GM21515 (cell line): ENCODE data around the gene PALLD.

Source experiments
- ATAC-seq: cut with Tn5 transposase; IDR thresholded peaks from one replicate; pipeline ENCODE4 v1.9.1; 2021; ENCODE audit not compliant: unreplicated experiment

PALLD gene

GRCh38 chr4:168522829-168523489 is 26.1 kb downstream of the PALLD start:
- ATAC-seq, result no peak

GRCh38 chr4:168524006-168524405 is 27.2 kb downstream of the PALLD start:
- ATAC-seq, result no peak

GRCh38 chr4:168524897-168525296 is 28.0 kb downstream of the PALLD start:
- ATAC-seq, result no peak

- no peak for ATAC-seq
Observed at GRCh38 chr4:168527560-168527959, 30.7 kb downstream of the PALLD start.

- no peak for ATAC-seq
Observed at GRCh38 chr4:168528131-168528949, 31.5 kb downstream of the PALLD start.

GRCh38 chr4:168529257-168529656 is 32.4 kb downstream of the PALLD start:
- ATAC-seq, result no peak

GRCh38 chr4:168531305-168531704 is 34.5 kb downstream of the PALLD start:
- no peak for ATAC-seq

GRCh38 chr4:168534535-168534934 is 37.7 kb downstream of the PALLD start:
- no peak for ATAC-seq

- ATAC-seq, result no peak
Observed at GRCh38 chr4:168535689-168536088, 38.8 kb downstream of the PALLD start.

GRCh38 chr4:168536448-168536847 is 39.6 kb downstream of the PALLD start:
- ATAC-seq, result no peak

- ATAC-seq, result no peak
Observed at GRCh38 chr4:168537086-168537485, 40.2 kb downstream of the PALLD start.

GRCh38 chr4:168537571-168537970 is 40.7 kb downstream of the PALLD start:
- no peak for ATAC-seq

GRCh38 chr4:168538632-168539031 is 41.8 kb downstream of the PALLD start:
- ATAC-seq, result no peak

GRCh38 chr4:168540086-168540485 is 43.2 kb downstream of the PALLD start:
- no peak for ATAC-seq

- ATAC-seq, result no peak
Observed at GRCh38 chr4:168540503-168541265, 43.8 kb downstream of the PALLD start.

GRCh38 chr4:168541266-168541953 is 44.6 kb downstream of the PALLD start:
- ATAC-seq, result no peak

GRCh38 chr4:168549143-168549542 is 52.3 kb downstream of the PALLD start:
- ATAC-seq, result no peak

- ATAC-seq, result no peak
Observed at GRCh38 chr4:168550064-168550766, 53.4 kb downstream of the PALLD start.

GRCh38 chr4:168551211-168551610 is 54.4 kb downstream of the PALLD start:
- ATAC-seq, result no peak

- ATAC-seq, result no peak
Observed at GRCh38 chr4:168551945-168552695, 55.3 kb downstream of the PALLD start.
